Transverse colon (tissue), 4 donors: ENCODE results near the gene CCBE1.

Experiments used
- CTCF ChIP-seq, 5 experiments: fragments of 200-600 bp in 3 of 5; fragments of 450-650 bp in 2 of 5; sonication (generic) in 3 of 5; IDR thresholded peaks; 1 replicate in 2 of 5; 2 replicates in 3 of 5; pipeline ENCODE4 v1.5.1; 2016 to 2017; ENCODE audit warnings: antibody characterized with exemption in 5 of 5, inconsistent platforms in 3 of 5, mild to moderate bottlenecking in 2 of 5, moderate library complexity in 1 of 5
- POLR2A ChIP-seq: fragments of 450-650 bp; IDR thresholded peaks from one replicate; pipeline ENCODE4 v1.6.1; 2016; ENCODE audit warnings: antibody characterized with exemption, mild to moderate bottlenecking, moderate library complexity
- POLR2AphosphoS5 ChIP-seq, 3 donors: sonication (generic); formaldehyde crosslinking; IDR thresholded peaks; one replicate each; pipeline ENCODE4 v1.6.1; 2016; ENCODE audit warnings: antibody characterized with exemption in 3 of 3

- TF ChIP-seq POLR2AphosphoS5 (IDR thresholded peaks at IDR 0.05) (no peak), CTCF (IDR thresholded peaks at IDR 0.05) (no peak), POLR2A (no peak)
Measured at GRCh38 chr18:59484131-59484530, 213.1 kb downstream of the CCBE1 start.
